AG20443 (cell line): ENCODE measurements around the gene GPX3.

Experiments
- DNase-seq: peaks from one replicate; pipeline ENCODE4 v3.0.0; 2012; ENCODE audit warnings: low spot score, mixed read lengths

GPX3 gene

GRCh38 chr5:151056379-151057325 is 36.3 kb downstream of the GPX3 start:
- DNase-seq, result no peak

GRCh38 chr5:151058301-151058700 is 37.9 kb downstream of the GPX3 start:
- no peak for DNase-seq

- no peak for DNase-seq
Observed at GRCh38 chr5:151058891-151059489, 38.6 kb downstream of the GPX3 start.

DNA sequence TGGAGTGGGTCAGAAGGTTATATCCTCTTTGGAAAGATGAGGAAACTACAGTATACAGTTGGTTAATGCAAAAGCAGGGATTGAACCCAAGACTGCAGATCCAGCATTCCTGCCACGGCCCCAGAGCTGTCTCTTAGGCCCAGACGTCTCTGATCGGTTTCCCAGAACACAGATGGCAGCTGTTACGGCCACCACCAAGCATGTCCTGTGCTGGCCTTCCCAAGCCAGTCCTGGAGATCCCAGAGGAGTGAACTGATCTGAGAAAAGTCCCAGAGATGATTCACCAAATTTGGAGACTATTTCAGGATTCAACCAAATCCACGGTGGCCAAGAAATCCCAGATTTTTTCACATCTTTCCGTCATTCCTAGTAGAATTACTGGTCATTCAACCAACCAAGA is 40.4 kb downstream of the GPX3 start:
- no peak for DNase-seq

- no peak for DNase-seq
Observed at GRCh38 chr5:151062405-151063141, 42.2 kb downstream of the GPX3 start.

GRCh38 chr5:151063142-151063989 is 43.0 kb downstream of the GPX3 start:
- DNase-seq, result peak; percentile 89

- no peak for DNase-seq
Observed at GRCh38 chr5:151064916-151065499, 44.6 kb downstream of the GPX3 start.

DNA sequence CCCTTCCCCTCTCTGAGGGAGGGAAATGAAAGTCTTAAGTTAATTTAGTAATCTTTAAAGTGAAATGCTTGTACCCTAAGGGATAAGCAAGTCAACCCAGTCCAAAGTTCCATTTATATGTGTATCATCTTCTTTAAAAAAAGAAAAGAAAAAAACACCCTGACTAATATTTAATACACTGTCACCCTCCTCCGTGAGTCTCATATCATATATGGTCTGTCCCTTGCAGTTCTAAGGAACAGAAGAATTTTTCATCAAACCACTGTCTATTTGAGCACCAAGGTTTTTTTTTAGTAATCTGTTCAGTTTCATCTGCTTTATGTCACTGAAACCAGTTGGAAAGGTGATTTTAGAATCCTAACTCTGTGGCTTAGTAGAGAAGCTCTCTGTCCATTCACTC is 45.2 kb downstream of the GPX3 start:
- DNase-seq, result no peak

DNA sequence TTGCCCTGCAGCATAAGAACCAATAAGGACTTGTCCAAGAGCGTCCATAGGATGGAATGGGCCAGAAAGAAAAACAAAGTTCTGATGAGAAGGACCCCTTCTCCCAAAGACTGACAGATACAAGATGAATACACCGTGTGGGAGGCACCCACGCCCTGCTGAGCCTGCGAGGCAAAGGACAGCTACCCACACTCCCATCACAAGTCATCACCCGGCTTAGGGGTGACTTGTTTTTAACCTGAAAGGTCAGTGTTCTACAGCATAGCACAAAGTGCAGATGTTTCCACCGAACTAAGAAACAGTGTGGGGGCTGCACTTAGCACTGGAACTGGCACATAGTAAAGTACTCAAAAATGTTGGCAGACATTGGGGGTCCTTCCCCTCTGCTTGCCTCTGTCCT is 46.5 kb downstream of the GPX3 start:
- DNase-seq, result no peak

DNA sequence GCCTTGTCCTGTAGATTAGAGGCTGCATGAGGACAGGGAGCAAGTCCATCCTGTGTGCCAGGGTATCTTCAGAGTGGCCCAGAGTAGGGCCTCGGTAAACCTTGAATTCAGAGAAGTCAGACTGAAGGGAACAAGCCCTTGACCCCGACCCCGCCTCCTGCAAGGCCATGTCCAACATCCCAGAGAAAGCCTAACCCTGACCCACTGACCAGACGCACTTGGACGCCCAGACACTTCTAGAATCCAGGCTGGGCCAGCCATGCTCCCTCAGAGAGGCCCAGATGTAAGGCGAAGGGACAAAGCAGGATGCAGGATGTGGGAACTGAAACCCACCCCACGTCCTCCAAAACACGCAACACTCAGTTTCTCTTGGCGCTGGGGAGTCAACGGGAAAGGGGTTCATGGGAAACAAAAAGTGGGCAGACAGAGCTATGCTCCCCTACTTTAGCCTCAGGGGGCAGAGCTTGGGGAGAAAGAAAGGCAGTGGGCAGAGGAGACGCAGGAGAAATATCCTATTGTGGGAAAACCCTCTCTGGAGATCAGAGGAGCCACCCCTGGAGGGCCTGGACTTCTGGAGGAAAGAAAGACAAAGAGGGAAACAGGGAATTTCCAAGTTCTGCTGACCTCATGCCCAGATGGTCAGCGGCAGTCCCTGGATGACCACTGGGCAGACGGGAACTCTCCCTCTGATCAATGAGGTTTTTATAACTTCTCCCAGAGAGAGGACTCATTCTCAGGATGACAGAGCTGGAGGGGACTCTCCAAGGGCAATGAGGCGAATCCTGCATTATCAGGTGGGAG is 47.4 kb downstream of the GPX3 start:
- peak; percentile 52 for DNase-seq

GRCh38 chr5:151068433-151069197 is 48.2 kb downstream of the GPX3 start:
- peak; percentile 63 for DNase-seq

GRCh38 chr5:151070449-151070848 is 50.1 kb downstream of the GPX3 start:
- no peak for DNase-seq

DNA sequence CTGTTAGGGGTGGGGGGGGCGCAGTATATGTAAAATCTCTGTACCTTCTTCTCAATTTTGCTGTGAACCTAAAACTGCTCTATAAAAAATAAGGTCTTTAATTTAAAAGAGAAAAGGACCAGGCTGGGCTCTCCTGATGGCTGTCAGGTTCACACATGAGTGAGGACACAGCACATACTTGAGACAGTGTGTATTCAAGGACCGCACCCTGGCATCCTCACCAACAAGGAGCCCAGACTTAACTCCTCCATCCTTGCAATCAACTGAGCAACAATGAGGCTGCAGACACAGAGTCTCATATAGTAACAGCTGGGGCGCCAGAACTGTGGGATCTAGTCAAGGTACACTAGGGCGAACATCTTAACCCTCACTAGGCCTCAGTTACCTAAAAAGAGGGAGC is 50.6 kb downstream of the GPX3 start:
- no peak for DNase-seq

- DNase-seq, result no peak
Observed at GRCh38 chr5:151071848-151072629, 51.6 kb downstream of the GPX3 start.

DNA sequence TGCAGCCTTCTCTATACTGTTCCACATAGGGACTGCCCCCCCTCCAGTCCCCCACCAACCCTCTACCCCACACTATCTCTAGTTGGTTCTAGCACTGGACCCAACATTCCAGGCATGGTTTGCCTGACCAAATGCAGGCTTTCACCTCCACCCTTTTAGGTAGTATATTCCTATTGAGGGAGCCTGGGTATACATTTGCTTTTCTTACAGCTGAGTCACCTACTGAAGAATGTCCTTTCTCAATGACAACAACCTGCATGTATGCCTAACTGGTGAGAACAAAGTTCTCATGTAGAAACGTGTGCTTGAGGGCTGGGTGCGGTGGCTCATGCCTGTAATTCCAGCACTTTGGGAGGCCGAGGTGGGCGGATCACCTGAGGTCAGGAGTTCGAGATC is 52.2 kb downstream of the GPX3 start:
- DNase-seq, result no peak

GRCh38 chr5:151073280-151073679 is 52.9 kb downstream of the GPX3 start:
- DNase-seq, result no peak

DNA sequence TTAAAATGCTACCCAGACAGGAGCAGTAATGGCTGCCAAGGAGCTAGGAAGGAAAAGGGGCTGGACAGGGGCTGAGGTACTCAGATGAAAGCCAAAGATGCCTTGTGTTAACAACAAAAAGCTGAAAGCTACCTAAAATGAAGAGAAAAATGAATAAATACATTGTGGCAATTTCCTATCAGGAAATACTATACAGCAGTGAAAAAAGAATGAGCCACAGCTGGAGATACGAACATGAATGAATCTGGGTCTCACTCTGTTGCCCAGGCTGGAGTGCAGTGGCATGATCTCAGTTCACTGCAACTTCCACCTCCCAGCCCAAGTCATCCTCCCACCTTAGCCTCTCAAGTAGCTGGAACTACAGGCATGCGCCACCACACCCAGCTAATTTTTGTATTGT is 54.2 kb downstream of the GPX3 start:
- DNase-seq, result no peak

DNA sequence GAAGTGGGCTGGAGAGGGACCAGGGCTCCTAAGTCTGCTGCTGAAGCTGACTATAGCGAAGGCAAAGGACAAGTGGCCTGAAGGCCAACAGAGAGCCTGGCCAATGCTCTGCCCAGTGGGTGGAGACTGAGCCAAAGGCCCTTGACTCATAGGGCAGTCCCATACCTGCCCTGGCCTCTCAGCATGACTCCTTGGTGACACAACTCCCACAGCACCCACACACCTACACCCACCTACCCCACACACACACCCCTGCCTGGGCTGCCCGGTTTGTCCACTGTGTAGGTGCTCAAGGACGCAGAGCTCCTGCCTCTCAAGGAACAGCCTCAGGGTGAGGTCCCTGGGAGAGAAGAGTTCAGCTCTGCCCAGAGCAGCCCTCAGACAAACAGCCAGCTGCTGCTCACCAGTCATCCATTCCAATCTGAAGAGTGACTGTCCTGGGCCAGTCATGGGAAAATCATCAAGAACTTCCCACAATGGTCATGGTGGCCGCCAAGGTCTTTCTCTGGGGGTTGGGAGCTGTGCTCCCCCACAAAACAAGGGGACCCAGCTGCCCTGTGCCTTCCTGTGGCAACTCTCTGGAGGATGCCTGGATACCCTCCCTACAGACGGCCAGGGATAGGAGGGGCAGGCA is 55.4 kb downstream of the GPX3 start:
- peak; percentile 60 for DNase-seq

DNA sequence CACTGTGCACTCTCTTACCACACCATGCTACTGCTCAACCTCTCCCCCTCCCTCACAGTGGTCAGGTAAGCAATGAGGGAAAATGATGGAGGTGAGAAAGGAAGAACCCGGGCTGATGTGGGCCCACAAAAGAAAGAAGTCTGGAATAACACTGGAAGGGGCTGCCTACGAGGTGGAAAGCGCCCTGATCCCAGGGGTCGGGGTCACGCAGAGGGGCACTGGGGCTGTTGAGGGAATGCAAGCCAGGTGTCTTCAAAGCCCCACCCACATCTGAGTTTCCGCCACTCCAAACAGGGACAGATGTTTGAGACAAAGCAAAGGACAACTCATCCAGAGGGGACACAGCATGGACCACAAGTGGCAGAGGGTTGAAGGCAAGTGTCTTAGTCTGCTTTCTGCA is 56.2 kb downstream of the GPX3 start:
- no peak for DNase-seq
